ENCODE results near the gene NUDT9.

Gene NUDT9

GRCh38 chr4:87425711-87426110 is 3.3 kb downstream of the NUDT9 start:
- no peak for TF ChIP-seq CTCF (IDR thresholded peaks at IDR 0.05; ENCODE audit: borderline replicate concordance, control extremely low read depth, extremely low read depth, insufficient read depth, missing control alignments)
- in situ Hi-C loops (cut with MboI; ENCODE audit: low sequenced_read_pairs, unreplicated experiment) = loop anchor here (25.0 kb wide), 1 partner anchor 488 kb away; the partner anchor contains the start of gene AFF1
- no peak for DNase-seq (ENCODE audit: low spot score)

- no peak for DNase-seq (ENCODE audit: low spot score)
- no peak for TF ChIP-seq CTCF (IDR thresholded peaks at IDR 0.05; ENCODE audit: borderline replicate concordance, control extremely low read depth, extremely low read depth, insufficient read depth, missing control alignments)
- in situ Hi-C loops (cut with MboI; ENCODE audit: low sequenced_read_pairs, unreplicated experiment) = loop anchor here (25.0 kb wide), 1 partner anchor 490 kb away; the partner anchor contains the start of gene AFF1
Observed at GRCh38 chr4:87426865-87427517, 4.6 kb downstream of the NUDT9 start.

- no peak for DNase-seq (ENCODE audit: low spot score)
- in situ Hi-C loops (cut with MboI; ENCODE audit: low sequenced_read_pairs, unreplicated experiment) = loop anchor here (25.0 kb wide), 1 partner anchor 490 kb away; the partner anchor contains the start of gene AFF1
- no peak for TF ChIP-seq CTCF (IDR thresholded peaks at IDR 0.05; ENCODE audit: borderline replicate concordance, control extremely low read depth, extremely low read depth, insufficient read depth, missing control alignments)
Observed at GRCh38 chr4:87427518-87427868, 5.1 kb downstream of the NUDT9 start.

- in situ Hi-C loops (cut with MboI; ENCODE audit: low sequenced_read_pairs, unreplicated experiment) = loop anchor here (25.0 kb wide), 1 partner anchor 492 kb away; the partner anchor contains the start of gene AFF1
- DNase-seq (ENCODE audit: low spot score) = no peak
- no peak for TF ChIP-seq CTCF (IDR thresholded peaks at IDR 0.05; ENCODE audit: borderline replicate concordance, control extremely low read depth, extremely low read depth, insufficient read depth, missing control alignments)
Observed at GRCh38 chr4:87428979-87429378, 6.6 kb downstream of the NUDT9 start.

- DNase-seq (ENCODE audit: low spot score) = no peak
- in situ Hi-C loops (cut with MboI; ENCODE audit: low sequenced_read_pairs, unreplicated experiment) = loop anchor here (25.0 kb wide), 1 partner anchor 493 kb away; the partner anchor contains the start of gene AFF1
- no peak for TF ChIP-seq CTCF (IDR thresholded peaks at IDR 0.05; ENCODE audit: borderline replicate concordance, control extremely low read depth, extremely low read depth, insufficient read depth, missing control alignments)
Observed at GRCh38 chr4:87430038-87430437, 7.7 kb downstream of the NUDT9 start.

- TF ChIP-seq CTCF (IDR thresholded peaks at IDR 0.05; ENCODE audit: borderline replicate concordance, control extremely low read depth, extremely low read depth, insufficient read depth, missing control alignments) = no peak
- in situ Hi-C loops (cut with MboI; ENCODE audit: low sequenced_read_pairs, unreplicated experiment) = loop anchor here (25.0 kb wide), 1 partner anchor 496 kb away; the partner anchor contains the start of gene AFF1
- DNase-seq (ENCODE audit: low spot score) = no peak
Observed at GRCh38 chr4:87433342-87433741, 11.0 kb downstream of the NUDT9 start.

Data from GM13976 (cell line).